Mesenchymal stem cell (in vitro differentiated cells and primary cell): ENCODE data around the gene KRTAP10-10.
A peak's percentile ranks its signal among the peaks of the same experiment; 100 is the strongest.
"Not testable (repeated sequence)": the region's sequence is repeated elsewhere in the genome, so short reads cannot be mapped to it uniquely, and the experiment has no call there.

Experiments
- DNase-seq: peaks from one replicate; pipeline ENCODE4 v3.0.0-alpha.2; 2013
- H2AFZ ChIP-seq: one replicate; pipeline ENCODE4 v1.6.1; 2013; ENCODE audit warnings: low read depth, mild to moderate bottlenecking, control low read depth, inconsistent platforms, low read length, moderate library complexity
- H2AK5ac ChIP-seq: 2 replicates; pipeline ENCODE4 v1.6.1; 2013; ENCODE audit warnings: low read length, moderate library complexity, mild to moderate bottlenecking, inconsistent platforms; ENCODE audit not compliant: severe bottlenecking
- H2BK120ac ChIP-seq: one replicate; pipeline ENCODE4 v1.6.1; 2013; ENCODE audit warnings: low read depth, mild to moderate bottlenecking, inconsistent platforms, low read length, moderate library complexity
- H2BK12ac ChIP-seq, 2 experiments: one replicate each; pipeline ENCODE4 v1.6.1; 2013; ENCODE audit warnings: inconsistent platforms in 2 of 2, low read length in 2 of 2, mild to moderate bottlenecking in 2 of 2, moderate library complexity in 2 of 2, control low read depth in 1 of 2
- H2BK15ac ChIP-seq: one replicate; pipeline ENCODE4 v1.6.1; 2013; ENCODE audit warnings: mild to moderate bottlenecking, low read depth, inconsistent platforms; ENCODE audit not compliant: poor library complexity, severe bottlenecking
- H2BK5ac ChIP-seq: 2 replicates; pipeline ENCODE4 v1.6.1; 2013; ENCODE audit warnings: low read depth, mild to moderate bottlenecking, low read length, control low read depth, inconsistent platforms; ENCODE audit not compliant: poor library complexity, severe bottlenecking
- H3K14ac ChIP-seq, 2 experiments: one replicate each; pipeline ENCODE4 v1.6.1; 2013; ENCODE audit warnings: inconsistent platforms in 2 of 2, low read length in 2 of 2, control low read depth in 1 of 2, mild to moderate bottlenecking in 1 of 2, moderate library complexity in 1 of 2
- H3K18ac ChIP-seq, 2 experiments: one replicate each; pipeline ENCODE4 v1.6.1; 2013; ENCODE audit warnings: inconsistent platforms in 2 of 2, low read length in 2 of 2, control low read depth in 1 of 2, low read depth in 1 of 2, mild to moderate bottlenecking in 1 of 2
- H3K23ac ChIP-seq, 2 experiments: one replicate each; pipeline ENCODE4 v1.6.1; 2013; ENCODE audit warnings: inconsistent platforms in 2 of 2, low read length in 2 of 2, mild to moderate bottlenecking in 2 of 2, moderate library complexity in 2 of 2, control low read depth in 1 of 2
- H3K27ac ChIP-seq: 2 replicates; pipeline ENCODE4 v1.5.1; 2013; ENCODE audit warnings: mild to moderate bottlenecking, moderate library complexity, low read length, control low read depth, inconsistent platforms; ENCODE audit not compliant: poor library complexity, severe bottlenecking
- H3K27me3 ChIP-seq, 2 experiments: 2 replicates each; pipeline versions ENCODE4 v1.6.1 to v1.7.0; 2013; ENCODE audit warnings: low read length in 2 of 2, mild to moderate bottlenecking in 2 of 2, moderate library complexity in 2 of 2, control low read depth in 1 of 2, inconsistent platforms in 1 of 2; ENCODE audit not compliant: control insufficient read depth in 1 of 2, insufficient read depth in 1 of 2
- H3K36me3 ChIP-seq, 2 experiments: 2 replicates each; pipeline versions ENCODE4 v1.6.1 to v1.7.0; 2013; ENCODE audit warnings: low read length in 2 of 2, control low read depth in 1 of 2, inconsistent platforms in 1 of 2, low read depth in 1 of 2, mild to moderate bottlenecking in 1 of 2; ENCODE audit not compliant: insufficient read depth in 2 of 2, control insufficient read depth in 1 of 2
- H3K4ac ChIP-seq, 2 experiments: one replicate each; pipeline ENCODE4 v1.6.1; 2013; ENCODE audit warnings: inconsistent platforms in 2 of 2, low read length in 2 of 2, mild to moderate bottlenecking in 2 of 2, moderate library complexity in 2 of 2, control low read depth in 1 of 2, low read depth in 1 of 2
- H3K4me1 ChIP-seq: 2 replicates; pipeline ENCODE4 v1.6.1; 2013; ENCODE audit warnings: low read depth, low read length, control low read depth; ENCODE audit not compliant: control insufficient read depth, insufficient read depth
- H3K4me2 ChIP-seq: 2 replicates; pipeline ENCODE4 v1.6.1; 2013; ENCODE audit warnings: low read length, mild to moderate bottlenecking, inconsistent platforms; ENCODE audit not compliant: poor library complexity, severe bottlenecking
- H3K4me3 ChIP-seq, 2 experiments: 2 replicates each; pipeline versions ENCODE4 v1.5.1 to v1.7.0; 2013; ENCODE audit warnings: low read length in 2 of 2, mild to moderate bottlenecking in 2 of 2, control low read depth in 1 of 2, low read depth in 1 of 2; ENCODE audit not compliant: insufficient read depth in 1 of 2
- H3K79me1 ChIP-seq: replicated peaks from 2 replicates; pipeline ENCODE4 v1.6.1; 2013; ENCODE audit warnings: mild to moderate bottlenecking, control low read depth, low read length, inconsistent platforms; ENCODE audit not compliant: poor library complexity, severe bottlenecking
- H3K9ac ChIP-seq: 2 replicates; pipeline ENCODE4 v1.7.0; 2013; ENCODE audit warnings: mild to moderate bottlenecking, low read length, moderate library complexity
- H3K9me3 ChIP-seq: 2 replicates; pipeline ENCODE4 v1.7.0; 2013; ENCODE audit warnings: mild to moderate bottlenecking, low read length; ENCODE audit not compliant: control insufficient read depth
- H4K8ac ChIP-seq: one replicate; pipeline ENCODE4 v1.6.1; 2013; ENCODE audit warnings: inconsistent platforms, mild to moderate bottlenecking, low read length, moderate library complexity
- H4K91ac ChIP-seq: one replicate; pipeline ENCODE4 v1.6.1; 2013; ENCODE audit warnings: mild to moderate bottlenecking, low read length, inconsistent platforms
- WGBS: methylation state at CpG from one replicate; pipeline ENCODE4 v1.1.7; 2013; ENCODE audit warnings: mixed read lengths; 5-methylcytosine and 5-hydroxymethylcytosine counted together

The KRTAP10-10 gene

GRCh38 chr21:44646366-44647221 is 9.4 kb downstream of the KRTAP10-10 start, which contains the start of gene KRTAP10-11:
KRTAP10-11 (plus strand) TSS chr21:44646414; CDS start chr21:44646459, 45 bp downstream.
- H2BK15ac ChIP-seq, H2BK12ac ChIP-seq, H2BK120ac ChIP-seq, H3K4ac ChIP-seq, H3K14ac ChIP-seq, H2AK5ac ChIP-seq, H3K4me2 ChIP-seq, H3K18ac ChIP-seq, H3K36me3 ChIP-seq, H4K8ac ChIP-seq, H3K4me3 ChIP-seq, H3K79me1 ChIP-seq, H2BK5ac ChIP-seq, H3K27me3 ChIP-seq, H3K27ac ChIP-seq, H3K4me1 ChIP-seq, H3K23ac ChIP-seq, DNase-seq, H3K9ac ChIP-seq, H2AFZ ChIP-seq: not testable (repeated sequence)
- peaks cover 29% of the 10 kb centered on the region for H3K9me3 ChIP-seq
- 77% methylated on average over 21 of the region's 21 CpGs for WGBS
- H4K91ac ChIP-seq, result peak within 1 kb of the TSS; percentile 10

DNA sequence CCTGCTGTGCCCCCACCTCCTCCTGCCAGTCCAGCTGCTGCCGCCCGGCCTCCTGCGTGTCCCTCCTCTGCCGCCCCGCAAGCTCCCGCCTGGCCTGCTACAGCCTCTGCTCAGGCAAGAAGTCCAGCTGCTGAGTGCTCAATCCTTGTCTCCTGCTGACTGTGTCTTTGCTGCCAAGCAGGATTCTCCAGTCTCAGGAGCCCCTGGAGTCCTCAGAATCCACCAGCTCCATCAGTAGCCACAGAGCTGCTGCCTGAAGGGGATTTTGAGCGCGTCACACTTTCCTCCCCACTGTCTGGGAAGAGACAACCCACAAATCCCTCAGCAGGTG is 10.0 kb downstream of the KRTAP10-10 start:
- H3K14ac ChIP-seq, result no peak overlapping the region

DNA sequence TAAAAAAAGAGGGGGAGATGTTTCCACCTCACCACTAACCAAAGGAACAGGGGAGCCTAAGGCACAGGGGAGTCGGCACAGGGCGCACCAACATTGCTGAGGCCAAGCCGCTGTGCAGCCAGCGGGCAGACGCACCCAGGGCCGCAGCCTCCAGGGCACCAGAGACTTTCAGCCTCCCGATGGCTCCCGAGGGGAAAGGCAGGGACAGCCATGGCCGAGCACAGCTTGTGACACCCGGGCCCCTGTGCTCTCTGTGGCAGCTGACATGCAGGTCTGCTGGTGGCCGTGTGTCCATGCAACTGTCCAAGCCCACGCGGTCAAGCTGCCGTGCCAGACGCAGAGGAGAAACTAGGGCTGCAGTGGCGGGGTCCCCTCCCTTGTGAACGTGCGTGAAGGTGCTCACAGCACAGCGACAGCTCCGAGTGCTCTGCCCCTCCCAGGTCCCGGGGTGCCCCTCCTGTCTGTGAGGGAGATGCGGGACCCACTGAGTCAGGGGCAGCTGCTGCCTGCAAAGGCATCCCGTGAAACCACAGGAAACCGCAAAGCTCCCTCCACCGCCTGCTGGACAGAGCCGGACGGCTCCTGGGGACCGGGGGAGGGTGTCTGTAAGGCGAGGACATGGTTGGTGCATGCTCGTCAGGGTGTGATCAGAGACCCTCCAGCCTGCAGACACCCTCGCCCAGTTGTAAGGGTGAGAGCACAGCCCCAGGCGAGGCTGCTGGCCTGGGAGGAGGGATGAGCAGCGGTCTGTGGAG is 11.6 kb downstream of the KRTAP10-10 start:
- Histone ChIP-seq H2AFZ (no peak overlapping the region), H3K23ac (no peak overlapping the region), H4K8ac (no peak overlapping the region), H4K91ac (no peak overlapping the region), H3K79me1 (no peaks in the 10 kb centered on the region), H3K4me1 (no peaks in the 10 kb centered on the region), H3K4me3 (no peak overlapping the region), H2BK15ac (no peak overlapping the region), H2BK12ac (no peak overlapping the region), H3K36me3 (no peaks in the 10 kb centered on the region), H2BK120ac (no peak overlapping the region), H3K14ac (no peak overlapping the region), H2AK5ac (no peak overlapping the region), H3K27ac (no peak overlapping the region), H3K4ac (no peak overlapping the region), H3K9me3 (peaks cover 15% of the 10 kb centered on the region), H3K9ac (no peak overlapping the region), H3K27me3 (peaks cover 3 to 10% of the 10 kb centered on the region in 2 experiments), H3K18ac (no peak overlapping the region), H3K4me2 (no peak overlapping the region), H2BK5ac (no peak overlapping the region)
- 90% methylated on average over 33 of the region's 33 CpGs for WGBS
- DNase-seq, result no peak

More for the DNA sequence above, 10.0 kb downstream of the KRTAP10-10 start:
- Histone ChIP-seq H2AK5ac (no peak overlapping the region), H2BK5ac (no peak overlapping the region), H2BK12ac (no peak overlapping the region), H2BK120ac (no peak overlapping the region), H4K8ac (no peak overlapping the region), H3K4ac (no peak overlapping the region), H2AFZ (no peak overlapping the region), H3K4me1 (no peaks in the 10 kb centered on the region), H3K9ac (no peak overlapping the region), H2BK15ac (no peak overlapping the region), H3K23ac (no peak overlapping the region), H3K4me2 (no peak overlapping the region), H3K4me3 (no peak overlapping the region), H3K9me3 (peaks cover 26% of the 10 kb centered on the region), H3K27ac (no peak overlapping the region), H3K27me3 (peaks cover 3 to 10% of the 10 kb centered on the region in 2 experiments), H3K36me3 (no peaks in the 10 kb centered on the region), H4K91ac (no peak overlapping the region), H3K79me1 (no peaks in the 10 kb centered on the region), H3K18ac (no peak overlapping the region)
- WGBS, result 57% methylated on average over 8 of the region's 8 CpGs
- DNase-seq, result no peak

DNA sequence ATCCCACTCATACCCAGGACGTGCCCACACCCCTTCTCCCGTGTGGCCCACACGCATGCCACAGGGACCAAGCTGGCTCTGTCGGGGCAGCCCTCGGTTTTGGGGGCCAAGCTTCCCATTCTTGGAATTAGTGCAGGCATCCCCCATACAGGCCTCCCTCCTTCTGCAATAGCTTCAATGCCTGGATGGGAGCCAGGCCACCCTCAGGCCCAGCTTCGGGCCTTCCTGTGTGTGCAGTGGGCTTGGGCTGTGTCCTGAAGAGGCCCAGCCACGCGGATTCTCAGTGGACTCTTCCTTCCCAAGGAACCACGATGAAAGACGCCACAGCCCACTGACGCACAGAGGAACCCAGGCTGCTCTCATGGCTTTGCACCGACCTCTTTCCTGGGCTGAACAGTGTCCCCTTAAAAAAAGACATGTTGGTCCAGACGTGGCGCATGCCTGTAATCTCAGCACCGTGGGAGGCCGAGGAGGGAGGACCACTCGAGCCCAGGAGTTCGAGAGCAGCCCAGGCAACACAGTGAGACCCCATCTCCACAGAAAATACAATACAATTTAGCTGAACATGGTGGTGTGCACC is 12.5 kb downstream of the KRTAP10-10 start:
- Histone ChIP-seq H2BK120ac (no peak overlapping the region), H3K4ac (no peak overlapping the region), H3K79me1 (no peaks in the 10 kb centered on the region), H3K4me3 (no peak overlapping the region), H2BK12ac (no peak overlapping the region), H3K18ac (no peak overlapping the region), H2BK5ac (no peak overlapping the region), H4K8ac (no peak overlapping the region), H3K9ac (no peak overlapping the region), H3K27me3 (peaks cover 3 to 10% of the 10 kb centered on the region in 2 experiments), H2BK15ac (no peak overlapping the region), H3K36me3 (no peaks in the 10 kb centered on the region), H4K91ac (no peak overlapping the region), H2AK5ac (no peak overlapping the region), H2AFZ (no peak overlapping the region), H3K9me3 (peaks cover 6% of the 10 kb centered on the region), H3K4me2 (no peak overlapping the region), H3K23ac (no peak overlapping the region), H3K4me1 (peaks cover 2% of the 10 kb centered on the region), H3K14ac (no peak overlapping the region), H3K27ac (no peak overlapping the region)
- 86% methylated on average over 18 of the region's 18 CpGs for WGBS
- DNase-seq, result no peak
